ENCODE results near the gene ARRDC2.

DNA sequence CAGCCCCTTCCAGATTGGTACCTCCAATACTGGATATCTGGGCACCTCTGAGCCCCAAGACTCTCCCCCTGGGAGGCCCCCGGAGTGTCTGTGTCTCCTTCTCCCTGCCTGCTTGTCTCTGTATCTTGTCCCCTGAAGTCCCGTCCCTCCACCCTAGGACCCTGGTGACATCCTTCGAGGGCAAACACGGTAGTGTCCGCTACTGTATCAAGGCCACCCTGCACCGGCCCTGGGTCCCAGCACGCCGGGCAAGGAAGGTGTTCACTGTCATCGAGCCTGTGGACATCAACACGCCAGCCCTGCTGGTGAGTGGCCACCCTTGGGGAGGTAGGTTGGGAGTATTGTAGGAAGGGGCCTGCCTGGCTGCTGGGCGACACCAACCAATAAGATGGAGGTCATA, 844 bp downstream of the ARRDC2 start:
- TF ChIP-seq, protein P1, sequence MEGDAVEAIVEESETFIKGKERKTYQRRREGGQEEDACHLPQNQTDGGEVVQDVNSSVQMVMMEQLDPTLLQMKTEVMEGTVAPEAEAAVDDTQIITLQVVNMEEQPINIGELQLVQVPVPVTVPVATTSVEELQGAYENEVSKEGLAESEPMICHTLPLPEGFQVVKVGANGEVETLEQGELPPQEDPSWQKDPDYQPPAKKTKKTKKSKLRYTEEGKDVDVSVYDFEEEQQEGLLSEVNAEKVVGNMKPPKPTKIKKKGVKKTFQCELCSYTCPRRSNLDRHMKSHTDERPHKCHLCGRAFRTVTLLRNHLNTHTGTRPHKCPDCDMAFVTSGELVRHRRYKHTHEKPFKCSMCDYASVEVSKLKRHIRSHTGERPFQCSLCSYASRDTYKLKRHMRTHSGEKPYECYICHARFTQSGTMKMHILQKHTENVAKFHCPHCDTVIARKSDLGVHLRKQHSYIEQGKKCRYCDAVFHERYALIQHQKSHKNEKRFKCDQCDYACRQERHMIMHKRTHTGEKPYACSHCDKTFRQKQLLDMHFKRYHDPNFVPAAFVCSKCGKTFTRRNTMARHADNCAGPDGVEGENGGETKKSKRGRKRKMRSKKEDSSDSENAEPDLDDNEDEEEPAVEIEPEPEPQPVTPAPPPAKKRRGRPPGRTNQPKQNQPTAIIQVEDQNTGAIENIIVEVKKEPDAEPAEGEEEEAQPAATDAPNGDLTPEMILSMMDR (conservative IDR thresholded peaks at IDR 0.05), result no peak
- TF ChIP-seq EZH2 (IDR thresholded peaks at IDR 0.05; ENCODE audit: low read depth), result no peak

Data from PC-9 (cell line).